HG03460 (cell line): ENCODE data around the gene ETFB.

Source experiments
- ATAC-seq: cut with Tn5 transposase; IDR thresholded peaks from one replicate; pipeline ENCODE4 v1.9.1; 2021; ENCODE audit not compliant: unreplicated experiment

Gene ETFB

DNA sequence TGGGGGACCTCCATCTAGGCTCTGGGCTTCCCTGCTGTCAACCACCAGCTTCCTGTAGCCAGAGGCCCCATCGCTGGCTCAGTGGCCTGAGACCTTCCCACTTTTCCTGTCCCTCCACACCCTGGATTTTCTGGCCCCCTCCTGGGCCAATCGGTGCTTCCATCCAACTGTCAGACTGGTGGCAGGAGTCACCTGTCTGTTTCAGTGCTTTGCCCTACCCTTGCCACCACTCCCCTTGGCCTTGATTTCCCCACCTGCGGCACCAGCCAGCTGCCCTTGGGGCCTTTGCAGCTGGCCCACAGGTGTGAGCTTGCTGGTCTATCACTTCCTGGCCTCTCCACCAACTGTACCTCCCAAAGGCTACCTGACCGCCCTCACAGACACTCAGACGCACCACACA lies 36.8 kb downstream of the ETFB start:
- no peak for ATAC-seq

DNA sequence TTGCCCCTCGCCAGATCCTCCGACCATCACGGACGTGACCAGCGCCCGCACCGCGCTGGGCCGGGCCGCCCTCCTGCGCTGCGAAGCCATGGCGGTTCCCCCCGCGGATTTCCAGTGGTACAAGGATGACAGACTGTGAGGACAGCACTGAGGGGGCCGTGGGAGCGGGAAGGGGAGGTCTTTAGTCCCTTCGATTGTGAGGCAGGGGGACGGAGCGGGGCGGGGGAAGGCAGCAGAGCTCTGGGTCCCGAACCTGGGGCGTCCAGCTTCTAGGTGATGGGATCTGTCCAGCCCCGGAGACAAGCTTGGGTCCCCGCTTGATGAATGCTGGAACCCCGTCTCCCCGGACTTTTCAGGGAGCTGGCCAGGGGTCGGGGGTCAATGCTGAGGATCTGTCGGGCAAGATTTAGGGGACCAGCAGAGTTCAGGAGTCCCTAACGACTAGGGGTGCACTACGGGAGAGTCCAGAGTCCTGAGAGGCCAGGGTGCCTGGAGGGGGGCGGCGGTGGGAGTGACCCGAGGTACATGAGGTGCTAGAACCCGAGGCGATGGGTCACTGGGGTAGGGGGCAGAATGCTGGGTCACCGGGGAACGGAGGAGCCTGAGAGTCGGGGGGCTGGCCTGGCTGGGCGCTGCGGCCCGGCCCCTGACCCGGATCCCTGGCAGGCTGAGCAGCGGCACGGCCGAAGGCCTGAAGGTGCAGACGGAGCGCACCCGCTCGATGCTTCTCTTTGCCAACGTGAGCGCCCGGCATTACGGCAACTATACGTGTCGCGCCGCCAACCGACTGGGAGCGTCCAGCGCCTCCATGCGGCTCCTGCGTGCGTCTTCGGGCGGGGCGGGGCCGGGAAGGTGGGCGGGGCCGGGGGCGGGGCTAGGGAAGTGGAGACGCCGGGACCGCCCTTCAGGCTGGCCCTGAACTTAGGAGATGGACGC lies 38.9 kb downstream of the ETFB start:
- ATAC-seq: no peak

DNA sequence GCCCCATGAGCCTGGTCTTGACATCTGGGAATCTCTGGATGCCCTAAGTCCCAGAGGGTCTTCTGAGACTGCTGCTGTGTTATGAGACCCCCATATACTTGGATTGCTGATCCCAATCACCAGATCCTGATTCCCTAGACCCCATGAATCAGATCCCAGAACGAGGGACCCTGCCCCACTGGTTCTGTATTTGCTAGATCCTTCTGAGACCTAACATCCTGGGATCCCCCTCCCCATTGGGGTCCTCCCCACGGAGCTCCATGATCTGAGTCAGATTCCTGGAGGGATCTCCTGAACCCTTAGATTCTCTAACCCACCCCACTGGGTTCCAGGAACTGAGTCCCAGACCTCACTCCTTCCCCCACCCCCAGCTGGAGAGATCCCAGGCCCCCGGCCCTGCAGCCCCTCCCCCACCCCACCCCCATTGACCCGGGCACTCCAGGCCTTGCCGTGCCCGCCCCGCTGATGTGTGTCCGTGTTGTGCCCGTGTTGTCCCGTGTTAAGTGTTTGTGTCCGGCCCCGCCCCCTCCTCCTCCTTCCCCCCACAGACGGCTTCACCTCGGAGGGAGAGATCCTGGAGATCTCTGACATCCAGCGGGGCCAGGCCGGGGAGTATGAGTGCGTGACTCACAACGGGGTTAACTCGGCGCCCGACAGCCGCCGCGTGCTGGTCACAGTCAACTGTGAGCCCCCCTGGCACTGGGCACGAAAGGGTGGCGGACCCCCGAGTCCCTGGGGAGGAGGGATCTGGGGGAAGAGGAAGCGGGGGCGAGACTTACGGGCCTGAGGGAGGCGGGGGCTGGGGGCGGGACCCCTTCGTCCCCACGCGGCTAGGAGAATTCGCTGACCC lies 39.7 kb downstream of the ETFB start:
- no peak for ATAC-seq

DNA sequence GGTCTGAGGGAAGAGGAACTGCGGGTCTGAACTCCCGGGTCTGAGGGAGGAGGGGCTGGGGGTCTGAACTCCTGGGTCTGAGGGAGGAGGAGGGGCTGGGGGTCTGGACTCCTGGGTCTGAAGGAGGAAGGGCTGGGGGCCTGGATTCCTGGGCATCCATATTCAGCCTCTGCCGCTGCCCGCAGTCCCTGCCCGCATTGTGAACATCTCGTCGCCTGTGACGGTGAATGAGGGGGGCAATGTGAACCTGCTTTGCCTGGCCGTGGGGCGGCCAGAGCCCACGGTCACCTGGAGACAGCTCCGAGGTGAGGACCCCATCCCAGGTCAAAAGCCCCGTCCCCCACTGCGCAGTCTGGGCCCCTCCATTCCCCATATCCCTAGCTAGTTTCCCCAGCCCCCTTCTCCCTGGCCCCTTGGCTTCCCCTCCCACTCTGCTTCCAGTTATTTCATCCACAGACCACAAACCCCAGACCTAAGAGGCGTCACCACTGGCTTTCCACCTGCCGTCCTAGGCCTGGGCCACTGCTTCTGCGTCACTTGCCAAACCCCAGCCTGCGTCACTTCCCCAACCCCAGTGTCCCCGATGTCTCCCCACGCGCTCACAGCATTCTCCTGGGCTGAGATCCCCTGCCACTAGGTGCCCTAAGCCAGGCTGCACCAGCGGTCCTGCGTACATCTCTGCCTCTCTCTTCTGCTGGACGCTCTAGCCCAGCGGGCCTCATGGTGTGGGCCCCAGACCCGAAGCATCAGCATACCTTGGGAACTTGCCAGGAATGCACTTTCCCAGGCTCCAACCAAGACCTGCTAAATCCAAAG lies 40.8 kb downstream of the ETFB start:
- no peak for ATAC-seq

DNA sequence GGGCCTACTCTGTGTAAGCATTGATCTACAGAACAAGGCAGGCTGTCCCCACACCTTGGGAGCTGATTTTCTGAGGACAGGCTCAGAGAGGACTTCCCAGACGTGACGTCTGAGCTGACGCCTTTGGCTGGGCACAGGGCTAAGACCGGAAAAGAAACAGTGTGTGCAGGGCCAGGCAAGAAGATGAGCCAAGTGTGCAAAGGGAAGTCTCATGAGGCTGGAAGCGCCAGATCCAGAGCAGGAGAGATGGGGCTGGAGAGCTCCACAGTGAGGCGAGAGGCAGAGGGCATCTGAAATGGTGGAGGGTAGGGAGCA lies 42.1 kb downstream of the ETFB start:
- ATAC-seq: no peak

DNA sequence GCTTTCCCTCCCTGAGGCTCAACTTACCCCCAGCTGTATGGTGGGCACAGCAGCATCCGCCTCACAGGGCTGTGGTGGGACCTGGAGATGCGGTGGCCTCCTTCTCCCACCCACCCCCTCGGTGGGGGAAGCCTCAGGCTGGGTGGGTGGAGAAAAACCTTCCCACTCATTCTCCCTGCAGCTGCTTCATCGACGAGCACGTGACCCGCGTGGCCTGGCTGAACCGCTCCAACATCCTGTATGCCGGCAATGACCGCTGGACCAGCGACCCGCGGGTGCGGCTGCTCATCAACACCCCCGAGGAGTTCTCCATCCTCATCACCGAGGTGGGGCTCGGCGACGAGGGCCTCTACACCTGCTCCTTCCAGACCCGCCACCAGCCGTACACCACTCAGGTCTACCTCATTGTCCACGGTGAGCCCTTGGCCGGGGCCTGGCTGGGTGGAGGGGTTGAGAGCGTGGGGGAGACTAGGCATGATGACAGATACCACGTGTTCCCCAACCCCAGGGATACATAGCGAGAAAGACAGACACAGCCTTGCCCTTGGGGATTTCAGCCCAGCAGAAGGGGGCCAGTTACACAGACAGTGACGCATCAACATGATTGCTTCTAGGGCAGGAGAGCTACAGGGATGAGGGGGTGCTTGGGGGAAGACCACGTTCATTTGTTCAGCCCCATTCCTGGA lies 42.6 kb downstream of the ETFB start:
- ATAC-seq: no peak

GRCh38 chr19:51321799-51322198 lies 44.4 kb downstream of the ETFB start:
- ATAC-seq: no peak

GRCh38 chr19:51320280-51320657 lies 45.9 kb downstream of the ETFB start:
- no peak for ATAC-seq

- no peak for ATAC-seq
Observed at GRCh38 chr19:51319649-51320279, 46.4 kb downstream of the ETFB start.

- no peak for ATAC-seq
Observed at GRCh38 chr19:51318687-51319648, 47.2 kb downstream of the ETFB start.

DNA sequence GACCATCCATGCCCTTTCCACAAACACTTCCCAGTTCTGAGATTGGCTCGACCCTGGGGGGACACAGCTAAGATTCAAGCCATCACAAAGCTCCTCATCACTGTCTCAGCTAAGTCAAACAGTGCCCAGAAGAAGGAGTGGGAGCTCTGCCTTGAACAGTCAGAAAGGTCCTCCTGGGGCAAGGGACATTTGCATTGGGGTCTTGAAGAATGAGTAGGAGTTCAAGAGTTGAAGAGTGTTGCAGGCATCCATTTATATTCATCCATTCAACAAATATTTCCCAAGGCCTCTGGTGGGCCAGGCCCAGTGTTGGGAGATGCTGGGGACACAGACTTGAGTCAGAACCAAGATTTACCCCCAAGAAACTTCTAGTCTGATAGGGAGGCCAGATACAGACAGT lies 48.2 kb downstream of the ETFB start:
- no peak for ATAC-seq

DNA sequence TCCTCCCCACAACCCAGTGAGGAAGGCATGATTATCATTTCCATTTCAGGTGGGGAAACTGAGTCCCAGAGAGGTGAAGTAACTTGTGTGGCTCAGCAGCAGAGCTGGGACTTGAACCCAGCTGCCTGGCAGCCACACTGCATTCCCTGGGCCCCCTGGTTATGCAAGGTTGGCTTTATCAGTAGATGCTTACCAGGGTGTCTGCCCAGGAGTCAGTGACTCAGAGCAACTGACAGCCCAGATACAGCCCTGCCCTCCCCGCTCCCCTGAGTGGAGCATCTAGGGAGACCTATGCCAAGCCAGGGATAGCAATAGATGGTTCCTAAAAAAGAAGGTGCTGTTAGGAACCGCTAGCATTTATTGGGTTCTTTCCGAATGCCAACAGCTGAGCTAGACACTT lies 48.8 kb downstream of the ETFB start:
- no peak for ATAC-seq

GRCh38 chr19:51316688-51317087 lies 49.5 kb downstream of the ETFB start:
- ATAC-seq: no peak

DNA sequence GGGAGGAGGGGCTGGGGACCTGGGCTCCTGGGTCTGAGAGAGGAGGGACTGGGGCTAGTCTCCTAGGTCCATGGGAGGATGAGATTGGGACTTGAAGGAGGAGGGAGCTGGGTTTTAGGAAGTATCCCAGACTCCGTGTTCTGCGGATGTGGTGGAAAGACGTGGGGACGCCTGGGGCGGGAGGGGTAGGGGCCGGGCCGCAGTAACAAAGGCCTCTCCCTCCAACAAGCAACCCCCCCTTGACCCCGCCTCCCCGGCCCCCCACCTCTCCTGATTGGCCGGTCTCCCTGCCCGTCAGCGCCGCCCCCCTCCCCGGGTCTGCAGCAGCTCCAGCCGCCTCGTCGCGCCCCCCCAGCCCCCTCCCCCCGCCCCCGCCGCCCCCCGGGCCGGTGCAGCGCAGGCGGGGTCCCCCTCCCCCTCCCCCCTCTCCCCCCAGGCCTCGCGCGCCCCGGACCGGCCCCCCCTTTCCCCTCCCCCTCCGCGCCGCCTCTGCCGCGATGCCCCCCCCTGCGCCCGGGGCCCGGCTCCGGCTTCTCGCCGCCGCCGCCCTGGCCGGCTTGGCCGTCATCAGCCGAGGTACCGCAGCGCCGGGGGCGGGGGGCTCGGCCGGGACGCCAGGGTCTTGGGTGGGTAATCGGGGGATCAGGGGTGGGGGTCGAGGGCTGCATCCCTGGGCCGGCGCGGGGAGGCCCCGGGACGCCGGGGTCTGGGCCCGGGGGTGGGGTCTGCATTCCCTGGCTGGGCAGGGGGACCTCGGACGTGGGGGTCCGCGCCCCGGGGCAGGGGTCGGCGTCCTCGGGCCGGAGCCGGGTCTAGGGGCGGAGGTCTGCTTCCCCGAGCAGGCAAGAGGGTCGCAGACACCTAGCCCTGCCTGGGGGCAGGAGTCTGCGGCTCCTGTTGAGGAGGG lies 54.6 kb downstream of the ETFB start, which contains the start of gene IGLON5:
Gene IGLON5 (plus strand): TSS at position 294 of the 907 bp plus-strand sequence. CDS start 204 bp downstream, at position 498.
- ATAC-seq: no peak

GRCh38 chr19:51305479-51305878 lies 60.7 kb downstream of the ETFB start:
- no peak for ATAC-seq

DNA sequence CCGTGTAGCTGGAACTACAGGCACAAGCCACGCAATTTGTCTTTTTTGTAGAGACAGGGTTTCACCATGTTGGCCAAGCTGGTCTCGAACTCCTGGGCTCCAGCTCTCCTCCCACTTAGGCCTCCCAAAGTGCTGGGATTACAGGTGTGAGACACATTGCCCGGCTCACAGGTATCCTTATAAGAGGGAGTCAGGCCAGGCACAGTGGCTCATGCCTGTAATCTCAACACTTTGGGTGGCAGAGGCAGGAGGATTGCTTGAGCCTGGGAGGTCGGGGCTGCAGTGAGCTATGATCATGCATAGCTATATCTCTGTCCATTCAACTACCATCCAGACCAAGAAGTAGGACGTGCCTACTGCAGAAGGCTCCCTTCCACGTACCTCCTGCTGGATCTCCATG lies 64.9 kb downstream of the ETFB start:
- ATAC-seq: no peak

DNA sequence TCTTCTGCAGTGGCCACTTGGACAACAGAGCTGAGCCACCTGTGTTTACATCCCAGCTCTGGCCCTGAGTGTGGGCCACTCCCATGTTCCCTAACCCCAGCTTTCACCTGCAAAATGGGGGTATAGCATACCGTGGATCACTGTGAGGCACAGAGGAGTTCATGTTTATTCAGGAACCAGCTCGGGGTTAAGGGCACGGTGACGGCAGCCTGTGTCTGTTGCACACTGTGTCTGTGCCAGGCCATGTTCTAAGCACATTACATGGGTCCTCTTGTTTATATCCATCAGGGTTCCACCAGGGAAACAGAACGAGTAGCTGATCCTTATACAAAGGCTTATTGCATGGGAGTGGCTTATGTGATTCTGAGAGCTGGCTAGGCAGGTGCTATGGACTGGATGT lies 68.8 kb downstream of the ETFB start:
- no peak for ATAC-seq
